ENCODE data around the gene STXBP2.

STXBP2 gene

GRCh38 chr19:7681340-7682174 lies 44.6 kb downstream of the STXBP2 start:
- Histone ChIP-seq H3K4me3 (IDR thresholded peaks at IDR 0.05; ENCODE audit: insufficient read depth, low read depth, low read length) (no peak overlapping the region), H2AFZ (ENCODE audit: low read depth) (peak overlapping the region; percentile 93; the same call in 1 of the 2 replicates), H3K4me1 (ENCODE audit: low read depth, poor library complexity, severe bottlenecking) (no peaks in the 10 kb centered on the region), H3K79me2 (ENCODE audit: insufficient read depth, low read depth) (no peaks in the 10 kb centered on the region), H3K9ac (peak overlapping the region; percentile 70; the same call in 1 of the 2 replicates), H3K27ac (no peak overlapping the region), H4K20me1 (ENCODE audit: insufficient read depth) (no peaks in the 10 kb centered on the region), H3K27me3 (ENCODE audit: insufficient read depth, low read depth) (peaks cover 19% of the 10 kb centered on the region), H3K36me3 (ENCODE audit: insufficient read depth) (no peaks in the 10 kb centered on the region), H3K4me2 (peak overlapping the region; percentile 78)
- no peak for TF ChIP-seq CTCF (conservative IDR thresholded peaks at IDR 0.05; ENCODE audit: low read depth, low read length)

GRCh38 chr19:7682175-7682855 lies 45.4 kb downstream of the STXBP2 start:
- no peak overlapping the region for H3K4me3 ChIP-seq (IDR thresholded peaks at IDR 0.05; ENCODE audit: insufficient read depth, low read depth, low read length)

GRCh38 chr19:7685546-7686445 lies 48.9 kb downstream of the STXBP2 start:
- Histone ChIP-seq H3K4me1 (ENCODE audit: low read depth, poor library complexity, severe bottlenecking) (no peaks in the 10 kb centered on the region), H3K79me2 (ENCODE audit: insufficient read depth, low read depth) (no peaks in the 10 kb centered on the region), H2AFZ (ENCODE audit: low read depth) (no peak overlapping the region), H3K27me3 (ENCODE audit: insufficient read depth, low read depth) (no peaks in the 10 kb centered on the region), H3K4me2 (no peak overlapping the region), H3K36me3 (ENCODE audit: insufficient read depth) (no peaks in the 10 kb centered on the region), H3K27ac (no peak overlapping the region), H4K20me1 (ENCODE audit: insufficient read depth) (no peaks in the 10 kb centered on the region), H3K4me3 (IDR thresholded peaks at IDR 0.05; ENCODE audit: insufficient read depth, low read depth, low read length) (no peak overlapping the region), H3K9ac (no peak overlapping the region)
- TF ChIP-seq CTCF (conservative IDR thresholded peaks at IDR 0.05; ENCODE audit: low read depth, low read length) = no peak

More at GRCh38 chr19:7682175-7682855, 45.4 kb downstream of the STXBP2 start:
- Histone ChIP-seq H4K20me1 (ENCODE audit: insufficient read depth) (no peaks in the 10 kb centered on the region), H3K36me3 (ENCODE audit: insufficient read depth) (no peaks in the 10 kb centered on the region), H2AFZ (ENCODE audit: low read depth) (no peak overlapping the region), H3K4me2 (no peak overlapping the region), H3K79me2 (ENCODE audit: insufficient read depth, low read depth) (no peaks in the 10 kb centered on the region), H3K4me1 (ENCODE audit: low read depth, poor library complexity, severe bottlenecking) (no peaks in the 10 kb centered on the region), H3K27me3 (ENCODE audit: insufficient read depth, low read depth) (peaks cover 12% of the 10 kb centered on the region), H3K27ac (no peak overlapping the region), H3K9ac (no peak overlapping the region)
- TF ChIP-seq CTCF (conservative IDR thresholded peaks at IDR 0.05; ENCODE audit: low read depth, low read length) = no peak

- Histone ChIP-seq H3K79me2 (ENCODE audit: insufficient read depth, low read depth) (no peaks in the 10 kb centered on the region), H2AFZ (ENCODE audit: low read depth) (no peak overlapping the region), H3K36me3 (ENCODE audit: insufficient read depth) (no peaks in the 10 kb centered on the region), H3K27me3 (ENCODE audit: insufficient read depth, low read depth) (peaks cover 4% of the 10 kb centered on the region; the same call in 1 of the 2 replicates), H3K4me1 (ENCODE audit: low read depth, poor library complexity, severe bottlenecking) (no peaks in the 10 kb centered on the region), H4K20me1 (ENCODE audit: insufficient read depth) (no peaks in the 10 kb centered on the region), H3K9ac (no peak overlapping the region), H3K4me3 (IDR thresholded peaks at IDR 0.05; ENCODE audit: insufficient read depth, low read depth, low read length) (no peak overlapping the region), H3K4me2 (no peak overlapping the region), H3K27ac (no peak overlapping the region)
- TF ChIP-seq CTCF (conservative IDR thresholded peaks at IDR 0.05; ENCODE audit: low read depth, low read length) = no peak
Observed at GRCh38 chr19:7687177-7687576, 50.3 kb downstream of the STXBP2 start.

All from KMS-11 (cell line).